Neural cell (in vitro differentiated cells): ENCODE measurements around the gene ITGB1BP2. TPM values are rescaled to one million over a fixed set of nuclear protein-coding genes. Genes with fewer than 3 reads are reported as not detected.
"Not testable (repeated sequence)": the region's sequence is repeated elsewhere in the genome, so short reads cannot be mapped to it uniquely, and the experiment has no call there.

Experiments used
- H2AFZ ChIP-seq: fragments of 200-600, 300-800 bp; sonication (generic), shearing (Covaris generic); 2 replicates; pipeline ENCODE4 v1.6.0; 2014; ENCODE audit warnings: low read depth, mild to moderate bottlenecking, antibody characterized with exemption, low read length, moderate library complexity
- H3F3A ChIP-seq: fragments of 200-600 bp; shearing (Covaris generic); 2 replicates; pipeline ENCODE4 v1.6.1; 2016; ENCODE audit warnings: mild to moderate bottlenecking, moderate library complexity, mixed read lengths, antibody characterized with exemption, low read length; ENCODE audit not compliant: insufficient read depth, poor library complexity, severe bottlenecking
- H3K27ac ChIP-seq: fragments of 200-600, 300-800 bp; sonication (generic), shearing (Covaris generic); 2 replicates; pipeline ENCODE4 v1.5.1; 2014; ENCODE audit warnings: mild to moderate bottlenecking, low read length, moderate library complexity
- H3K27me3 ChIP-seq: fragments of 300-800, 200-600 bp; sonication (generic), shearing (Covaris generic); 2 replicates; pipeline ENCODE4 v1.6.0; 2014; ENCODE audit warnings: mild to moderate bottlenecking, low read depth, low read length, moderate library complexity; ENCODE audit not compliant: insufficient read depth
- H3K36me3 ChIP-seq: fragments of 300-800, 200-600 bp; sonication (generic), shearing (Covaris generic); 2 replicates; pipeline ENCODE4 v1.5.1; 2014; ENCODE audit warnings: mild to moderate bottlenecking, antibody characterized with exemption, low read length, moderate library complexity; ENCODE audit not compliant: insufficient read depth
- H3K4me2 ChIP-seq: fragments of 300-800, 200-600 bp; sonication (generic), shearing (Covaris generic); 2 replicates; pipeline ENCODE4 v1.6.0; 2014; ENCODE audit warnings: mild to moderate bottlenecking, low read length
- H3K4me3 ChIP-seq: fragments of 300-800, 200-600 bp; sonication (generic), shearing (Covaris generic); 2 replicates; pipeline ENCODE4 v1.5.1; 2014; ENCODE audit warnings: mild to moderate bottlenecking, low read length, moderate library complexity
- H3K79me2 ChIP-seq: fragments of 200-600 bp; shearing (Covaris generic); replicated peaks from 2 replicates; pipeline ENCODE4 v1.6.0; 2014; ENCODE audit warnings: mild to moderate bottlenecking, low read length, moderate library complexity; ENCODE audit not compliant: insufficient read depth
- H3K9ac ChIP-seq: fragments of 300-800, 200-600 bp; sonication (generic), shearing (Covaris generic); 2 replicates; pipeline ENCODE4 v1.6.1; 2016; ENCODE audit warnings: mild to moderate bottlenecking, low read length, mixed read lengths
- H3K9me2 ChIP-seq: fragments of 200-600 bp; shearing (Covaris generic); 2 replicates; pipeline ENCODE4 v1.6.1; 2016; ENCODE audit warnings: mild to moderate bottlenecking, low read length, mixed read lengths; ENCODE audit not compliant: insufficient read depth
- H3K9me3 ChIP-seq: fragments of 200-600, 300-800 bp; sonication (generic), shearing (Covaris generic); 2 replicates; pipeline ENCODE4 v1.6.1; 2016; ENCODE audit warnings: mild to moderate bottlenecking, mixed run types, low read length, moderate library complexity, mixed read lengths
- H4K20me1 ChIP-seq: fragments of 200-600 bp; shearing (Covaris generic); 2 replicates; pipeline ENCODE4 v1.6.1; 2016; ENCODE audit warnings: mild to moderate bottlenecking, mixed run types; ENCODE audit not compliant: insufficient read depth
- EP300 ChIP-seq: fragments of 450-650 bp; conservative IDR thresholded peaks from 2 replicates; pipeline ENCODE4 v1.6.1; 2014; ENCODE audit warnings: antibody characterized with exemption, mild to moderate bottlenecking, moderate library complexity; ENCODE audit not compliant: poor library complexity, severe bottlenecking
- RAD21 ChIP-seq: fragments of 450-650 bp; conservative IDR thresholded peaks from 2 replicates; pipeline ENCODE4 v1.6.1; 2014; ENCODE audit warnings: antibody characterized with exemption, mild to moderate bottlenecking, moderate library complexity
- SMC3 ChIP-seq: fragments of 450-650 bp; conservative IDR thresholded peaks from 2 replicates; pipeline ENCODE4 v1.6.1; 2014; ENCODE audit warnings: antibody characterized with exemption, mild to moderate bottlenecking, moderate library complexity; ENCODE audit not compliant: poor library complexity
- TAF1 ChIP-seq: IDR thresholded peaks from 2 replicates; pipeline ENCODE4 v1.6.1; 2012; ENCODE audit warnings: low read depth
- polyA plus RNA-seq: library from polyadenylated mRNA; depleted of rRNA; stranded (reverse); fragments of >200 nt; gene quantifications from 2 replicates; pipeline ENCODE4 v1.2.3, GENCODE V29; 2014
- TF ChIP-seq, protein P1 (sequence below): IDR thresholded peaks from 2 replicates; pipeline ENCODE4 v1.6.1; 2012; ENCODE audit warnings: borderline replicate concordance
- TF ChIP-seq, protein P2 (sequence below): fragments of 450-650 bp; IDR thresholded peaks from 2 replicates; pipeline ENCODE4 v1.5.1; 2014; ENCODE audit warnings: antibody characterized with exemption, mild to moderate bottlenecking, moderate library complexity; ENCODE audit not compliant: poor library complexity, severe bottlenecking

Gene ITGB1BP2
- polyA plus RNA-seq, 1 donor from 2014 or later, result 2.8 TPM

DNA sequence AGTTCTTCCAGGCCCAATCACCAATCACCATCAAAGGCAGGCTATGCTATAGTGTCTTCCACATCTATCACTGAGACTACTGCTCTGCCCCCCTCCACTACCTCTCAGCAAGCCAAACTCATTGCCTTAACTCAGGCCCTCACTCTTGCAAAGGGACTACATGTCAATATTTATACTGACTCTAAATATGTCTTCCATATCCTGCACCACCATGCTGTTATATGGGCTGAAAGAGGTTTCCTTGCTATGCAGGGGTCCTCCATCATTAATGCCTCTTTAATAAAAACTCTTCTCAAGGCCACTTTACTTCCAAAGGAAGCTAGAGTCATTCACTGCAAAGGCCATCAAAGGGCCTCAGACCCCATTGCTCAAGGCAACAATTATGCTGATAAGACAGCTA lies 32.9 kb upstream of the ITGB1BP2 start:
- not testable (repeated sequence) for H3K9me3 ChIP-seq, H3K9me2 ChIP-seq, H3K4me2 ChIP-seq, H2AFZ ChIP-seq, H3K9ac ChIP-seq, H3K36me3 ChIP-seq, H3K27ac ChIP-seq, H3K27me3 ChIP-seq, H4K20me1 ChIP-seq, H3F3A ChIP-seq, H3K79me2 ChIP-seq, H3K4me3 ChIP-seq

DNA sequence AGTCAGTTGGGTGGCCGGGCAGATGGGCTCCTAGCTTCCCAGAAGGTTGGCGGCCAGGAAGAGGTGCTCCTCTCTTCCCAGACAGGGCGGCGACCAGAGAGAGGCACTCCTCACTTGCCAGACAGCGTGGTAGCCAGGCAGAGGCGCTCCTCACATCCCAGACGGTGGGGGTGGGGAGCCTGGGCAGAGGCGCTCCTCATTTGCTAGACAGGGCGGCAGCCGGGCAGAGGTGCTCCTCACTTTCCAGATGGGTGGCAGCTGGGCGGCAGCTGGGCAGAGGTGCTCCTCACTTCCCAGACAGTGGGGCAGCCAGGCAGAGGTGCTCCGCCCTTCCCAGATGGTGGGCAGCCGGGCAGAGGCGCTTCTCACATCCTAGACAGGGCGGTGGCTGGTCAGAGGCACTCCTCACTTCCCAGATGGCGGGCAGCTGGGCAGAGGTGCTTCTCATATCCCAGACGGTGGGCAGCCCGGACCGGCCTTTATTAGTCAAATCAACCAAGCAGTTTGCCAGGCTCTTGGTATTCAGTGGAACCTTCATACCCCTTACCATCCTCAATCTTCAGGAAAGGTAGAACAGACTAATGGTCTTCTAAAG lies 31.7 kb upstream of the ITGB1BP2 start:
- Histone ChIP-seq H3K27me3 (no peaks in the 10 kb centered on the region), H3K4me3 (no peak overlapping the region), H3K9ac (no peak overlapping the region), H2AFZ (no peak overlapping the region), H3K9me2 (no peaks in the 10 kb centered on the region), H4K20me1 (no peaks in the 10 kb centered on the region), H3K79me2 (no peaks in the 10 kb centered on the region), H3K4me2 (no peak overlapping the region), H3F3A (no peaks in the 10 kb centered on the region), H3K9me3 (no peaks in the 10 kb centered on the region), H3K36me3 (no peaks in the 10 kb centered on the region), H3K27ac (no peak overlapping the region)
- no peak for TF ChIP-seq TAF1
- no peak for TF ChIP-seq SMC3
- TF ChIP-seq, protein P1, sequence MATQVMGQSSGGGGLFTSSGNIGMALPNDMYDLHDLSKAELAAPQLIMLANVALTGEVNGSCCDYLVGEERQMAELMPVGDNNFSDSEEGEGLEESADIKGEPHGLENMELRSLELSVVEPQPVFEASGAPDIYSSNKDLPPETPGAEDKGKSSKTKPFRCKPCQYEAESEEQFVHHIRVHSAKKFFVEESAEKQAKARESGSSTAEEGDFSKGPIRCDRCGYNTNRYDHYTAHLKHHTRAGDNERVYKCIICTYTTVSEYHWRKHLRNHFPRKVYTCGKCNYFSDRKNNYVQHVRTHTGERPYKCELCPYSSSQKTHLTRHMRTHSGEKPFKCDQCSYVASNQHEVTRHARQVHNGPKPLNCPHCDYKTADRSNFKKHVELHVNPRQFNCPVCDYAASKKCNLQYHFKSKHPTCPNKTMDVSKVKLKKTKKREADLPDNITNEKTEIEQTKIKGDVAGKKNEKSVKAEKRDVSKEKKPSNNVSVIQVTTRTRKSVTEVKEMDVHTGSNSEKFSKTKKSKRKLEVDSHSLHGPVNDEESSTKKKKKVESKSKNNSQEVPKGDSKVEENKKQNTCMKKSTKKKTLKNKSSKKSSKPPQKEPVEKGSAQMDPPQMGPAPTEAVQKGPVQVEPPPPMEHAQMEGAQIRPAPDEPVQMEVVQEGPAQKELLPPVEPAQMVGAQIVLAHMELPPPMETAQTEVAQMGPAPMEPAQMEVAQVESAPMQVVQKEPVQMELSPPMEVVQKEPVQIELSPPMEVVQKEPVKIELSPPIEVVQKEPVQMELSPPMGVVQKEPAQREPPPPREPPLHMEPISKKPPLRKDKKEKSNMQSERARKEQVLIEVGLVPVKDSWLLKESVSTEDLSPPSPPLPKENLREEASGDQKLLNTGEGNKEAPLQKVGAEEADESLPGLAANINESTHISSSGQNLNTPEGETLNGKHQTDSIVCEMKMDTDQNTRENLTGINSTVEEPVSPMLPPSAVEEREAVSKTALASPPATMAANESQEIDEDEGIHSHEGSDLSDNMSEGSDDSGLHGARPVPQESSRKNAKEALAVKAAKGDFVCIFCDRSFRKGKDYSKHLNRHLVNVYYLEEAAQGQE, result no peak
- TF ChIP-seq, protein P2, sequence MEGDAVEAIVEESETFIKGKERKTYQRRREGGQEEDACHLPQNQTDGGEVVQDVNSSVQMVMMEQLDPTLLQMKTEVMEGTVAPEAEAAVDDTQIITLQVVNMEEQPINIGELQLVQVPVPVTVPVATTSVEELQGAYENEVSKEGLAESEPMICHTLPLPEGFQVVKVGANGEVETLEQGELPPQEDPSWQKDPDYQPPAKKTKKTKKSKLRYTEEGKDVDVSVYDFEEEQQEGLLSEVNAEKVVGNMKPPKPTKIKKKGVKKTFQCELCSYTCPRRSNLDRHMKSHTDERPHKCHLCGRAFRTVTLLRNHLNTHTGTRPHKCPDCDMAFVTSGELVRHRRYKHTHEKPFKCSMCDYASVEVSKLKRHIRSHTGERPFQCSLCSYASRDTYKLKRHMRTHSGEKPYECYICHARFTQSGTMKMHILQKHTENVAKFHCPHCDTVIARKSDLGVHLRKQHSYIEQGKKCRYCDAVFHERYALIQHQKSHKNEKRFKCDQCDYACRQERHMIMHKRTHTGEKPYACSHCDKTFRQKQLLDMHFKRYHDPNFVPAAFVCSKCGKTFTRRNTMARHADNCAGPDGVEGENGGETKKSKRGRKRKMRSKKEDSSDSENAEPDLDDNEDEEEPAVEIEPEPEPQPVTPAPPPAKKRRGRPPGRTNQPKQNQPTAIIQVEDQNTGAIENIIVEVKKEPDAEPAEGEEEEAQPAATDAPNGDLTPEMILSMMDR, result no peak
- no peak for TF ChIP-seq EP300
- TF ChIP-seq RAD21, result no peak

DNA sequence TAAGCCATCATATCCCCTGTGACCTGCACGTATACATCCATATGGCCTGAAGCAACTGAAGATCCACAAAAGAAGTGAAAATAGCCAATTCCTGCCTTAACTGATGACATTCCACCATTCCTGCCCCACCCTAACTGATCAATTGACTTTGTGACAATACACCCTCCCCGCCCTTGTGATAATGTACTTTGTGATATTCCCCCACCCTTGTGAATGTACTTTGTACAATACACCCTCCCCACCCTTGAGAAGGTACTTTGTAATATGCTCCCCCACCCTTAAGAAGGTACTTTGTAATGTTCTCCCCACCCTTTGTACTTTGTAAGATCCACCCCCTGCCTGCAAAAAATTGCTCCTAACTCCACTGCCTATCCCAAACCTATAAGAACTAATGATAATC lies 29.2 kb upstream of the ITGB1BP2 start:
- H3K79me2 ChIP-seq, H3K27me3 ChIP-seq, H3K9ac ChIP-seq, H3K27ac ChIP-seq, H3K4me3 ChIP-seq, H4K20me1 ChIP-seq, H3K36me3 ChIP-seq, H3K9me3 ChIP-seq, H3F3A ChIP-seq, H2AFZ ChIP-seq, H3K9me2 ChIP-seq, H3K4me2 ChIP-seq: not testable (repeated sequence)

DNA sequence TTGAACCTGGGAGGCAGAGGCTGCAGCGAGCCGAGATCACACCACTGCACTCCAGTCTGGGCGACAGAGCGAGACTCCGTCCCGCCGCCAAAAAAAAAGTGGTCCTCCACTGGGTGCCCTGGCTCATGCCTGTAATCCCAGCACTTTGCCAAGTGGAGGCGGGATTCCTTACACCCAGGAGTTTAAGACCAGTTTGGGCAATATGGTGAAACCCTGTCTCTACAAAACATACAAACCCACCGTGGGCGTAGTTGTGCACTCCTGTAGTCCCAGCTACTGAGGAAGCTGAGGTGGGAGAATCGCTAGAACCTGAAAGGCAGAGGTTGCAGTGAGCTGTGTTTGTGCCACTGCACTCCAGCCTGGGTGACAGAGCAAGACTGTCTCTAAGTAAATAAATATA lies 20.2 kb upstream of the ITGB1BP2 start:
- H3K27me3 ChIP-seq, H3K9me2 ChIP-seq, H3K36me3 ChIP-seq, H3K9me3 ChIP-seq, H3K4me3 ChIP-seq, H3K4me2 ChIP-seq, H3F3A ChIP-seq, H2AFZ ChIP-seq, H3K9ac ChIP-seq, H3K27ac ChIP-seq, H4K20me1 ChIP-seq: not testable (repeated sequence)
- H3K79me2 ChIP-seq, result peaks cover 24% of the 10 kb centered on the region
